ENCODE results near the gene SCAI.
"Not testable (repeated sequence)": the region's sequence is repeated elsewhere in the genome, so short reads cannot be mapped to it uniquely, and the experiment has no call there.

Gene SCAI

DNA sequence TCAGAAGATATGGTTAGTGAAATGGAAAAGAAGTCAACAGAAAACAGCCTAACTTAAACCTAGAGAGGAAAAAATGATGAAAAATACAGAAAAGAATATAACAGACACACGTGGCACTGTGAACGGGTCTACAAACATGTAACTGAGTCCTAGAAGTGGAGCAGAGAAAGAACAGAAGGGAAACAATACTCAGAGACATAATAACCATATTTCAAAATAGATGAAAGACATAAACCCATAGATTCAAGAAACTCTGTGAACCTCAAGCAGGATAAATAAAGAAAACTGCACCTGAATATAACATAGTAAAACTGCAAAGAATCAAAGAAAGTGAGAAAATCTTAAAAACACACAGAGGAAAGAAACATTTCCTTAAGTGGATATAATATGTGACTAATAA lies 134.7 kb downstream of the SCAI start:
- DNase-seq: no peak

DNA sequence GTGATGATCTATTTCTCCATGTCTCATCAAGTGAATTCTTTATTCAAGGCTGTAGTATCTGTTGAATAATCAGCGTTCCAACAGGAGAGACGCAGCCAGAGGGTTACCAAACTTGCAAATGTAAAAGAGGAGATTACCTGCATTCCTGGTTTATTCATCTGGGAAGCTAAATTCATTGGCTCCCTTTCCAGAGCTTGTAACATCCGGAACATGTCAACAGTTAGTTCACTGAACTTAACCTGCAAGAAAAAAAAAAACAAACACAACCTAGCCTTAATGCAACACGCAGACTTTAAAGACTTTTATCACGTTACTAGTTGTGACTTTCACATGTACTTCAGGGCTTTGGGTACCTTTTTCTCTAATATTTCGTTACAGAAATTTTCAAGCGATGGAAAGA lies 140.0 kb downstream of the SCAI start:
- no peak for DNase-seq

DNA sequence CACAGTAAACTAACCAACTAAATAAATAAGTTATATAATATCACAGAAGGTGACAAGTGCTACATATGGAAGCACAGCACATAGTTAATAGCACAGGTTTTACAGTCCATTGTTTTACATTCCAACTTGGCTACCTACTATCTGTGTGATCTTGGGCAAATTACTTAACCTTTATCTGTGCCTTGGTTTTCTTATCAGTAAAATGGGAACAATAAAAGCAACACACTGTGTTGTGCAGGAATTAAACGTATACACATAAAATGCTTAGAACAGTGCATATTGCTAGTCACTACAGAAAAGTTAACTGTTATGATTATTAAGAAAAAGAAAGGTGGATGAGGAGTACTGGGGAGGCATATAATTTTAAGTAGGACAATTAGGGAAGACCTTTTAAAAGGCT lies 159.6 kb downstream of the SCAI start:
- no peak for DNase-seq

DNA sequence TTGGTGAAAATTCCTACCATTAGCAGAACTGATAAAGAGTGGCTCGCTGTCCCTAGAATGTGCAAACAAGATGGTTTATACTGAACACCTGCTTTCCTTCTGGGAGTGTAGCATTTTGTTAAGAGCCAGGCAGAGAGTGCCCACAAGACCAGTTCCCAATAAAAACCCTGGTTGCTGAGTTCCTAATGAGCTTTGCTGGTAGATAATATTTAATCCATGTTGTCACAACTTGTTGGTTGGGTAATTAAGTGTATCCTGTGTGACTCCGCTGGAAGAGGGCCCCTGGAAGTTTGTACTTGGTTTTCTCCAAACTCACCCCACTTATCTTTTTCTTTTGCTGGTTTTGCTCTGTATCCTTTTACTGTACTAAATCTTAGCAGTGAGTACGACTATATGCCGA lies 162.9 kb downstream of the SCAI start:
- no peak for DNase-seq

DNA sequence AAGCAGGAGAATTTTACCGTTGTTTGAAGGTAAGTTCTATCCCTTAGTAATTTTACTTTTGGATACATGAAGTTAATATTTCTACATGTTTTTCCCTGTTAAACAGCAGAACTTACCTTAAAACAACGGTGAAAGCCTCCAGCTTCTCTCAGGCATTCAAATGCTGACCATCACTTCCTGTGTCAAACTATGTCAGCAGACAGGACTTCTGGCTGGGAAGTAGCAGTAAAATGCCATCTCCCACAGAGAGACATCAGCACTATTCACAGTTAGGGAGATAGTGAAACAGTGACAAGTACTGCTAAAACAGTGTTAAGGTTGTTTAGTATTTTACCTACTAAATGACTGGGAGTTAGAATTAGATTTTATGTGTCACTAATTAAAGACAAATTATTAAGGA lies 168.2 kb downstream of the SCAI start:
- DNase-seq: no peak

DNA sequence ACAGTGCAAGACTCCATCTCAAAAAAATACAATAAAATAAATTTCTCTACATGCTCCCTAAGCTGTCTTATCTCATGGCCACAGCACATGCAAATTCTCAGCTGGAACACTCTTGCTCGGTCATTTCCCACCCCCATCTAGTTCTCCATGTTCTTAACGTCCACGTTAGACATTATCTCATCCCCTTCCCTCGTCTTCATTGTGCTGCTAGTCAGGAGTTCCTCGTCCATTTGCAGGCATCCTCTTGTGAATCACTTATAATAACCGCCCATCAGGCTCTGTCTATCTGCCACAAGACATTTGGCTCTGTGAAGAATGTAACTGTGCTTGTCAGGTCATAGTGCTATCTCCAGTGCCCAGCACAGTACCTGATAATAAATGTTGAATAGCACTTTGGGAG lies 169.5 kb downstream of the SCAI start:
- no peak for DNase-seq

DNA sequence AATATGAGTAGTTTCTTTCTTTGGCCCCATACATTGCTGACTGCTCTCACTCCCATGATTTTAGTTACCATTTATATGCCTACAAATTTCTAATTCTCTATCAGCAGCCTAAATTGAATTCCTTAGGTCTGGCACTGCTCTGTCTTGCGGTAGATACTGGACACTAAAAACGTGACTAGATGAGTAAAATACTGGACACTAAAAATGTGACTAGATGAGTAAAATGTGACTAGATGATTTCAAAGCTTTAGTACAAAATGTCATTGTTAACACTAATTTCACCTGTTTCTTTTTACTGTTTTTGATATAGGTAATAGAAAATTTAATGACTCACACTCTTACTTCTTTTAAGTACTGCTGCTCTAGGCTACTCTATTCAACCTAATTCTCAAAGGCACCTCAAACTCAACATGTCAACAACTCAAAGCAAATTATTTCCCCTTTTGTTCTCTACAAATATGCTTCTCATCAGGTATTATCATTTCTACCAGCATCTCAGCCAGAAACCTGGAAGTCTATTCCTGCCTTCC lies 171.0 kb downstream of the SCAI start:
- DNase-seq: no peak

DNA sequence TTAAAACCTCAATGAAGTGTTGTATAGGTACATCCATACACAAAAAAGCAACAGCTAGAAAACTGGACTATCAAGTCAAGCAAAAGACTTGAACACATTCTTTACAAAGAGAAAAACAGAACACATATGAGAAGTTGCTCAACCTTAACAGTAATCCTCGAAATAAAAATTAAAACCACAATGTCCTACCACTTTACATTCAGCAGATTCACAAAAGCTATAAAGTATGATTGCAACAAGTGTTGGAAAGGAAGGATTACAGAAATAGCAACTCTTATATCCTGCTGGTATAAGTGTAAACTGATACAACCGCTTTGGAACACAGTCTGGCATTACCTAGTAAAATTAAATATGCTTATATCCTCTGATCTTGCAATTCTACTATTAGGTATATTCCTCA lies 173.9 kb downstream of the SCAI start:
- no peak for DNase-seq

DNA sequence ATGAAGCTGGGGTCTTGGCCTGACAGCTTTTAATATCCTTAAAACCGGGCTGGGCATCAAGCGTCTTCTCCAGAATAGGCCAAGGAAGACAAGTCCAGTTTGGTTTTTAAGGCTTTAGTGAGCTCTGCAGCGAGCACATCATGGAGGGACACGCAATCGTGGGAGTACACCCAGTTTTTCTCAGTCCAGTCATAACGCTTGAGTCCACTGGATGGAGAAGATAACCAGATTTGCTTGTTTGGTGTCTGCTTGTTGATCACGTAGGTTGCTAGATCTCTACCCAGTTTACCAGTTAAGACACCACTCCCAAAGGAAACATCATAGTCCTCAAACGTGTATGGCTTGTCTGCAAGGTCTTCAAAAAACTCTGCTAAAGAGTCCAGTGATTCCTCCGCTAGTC lies 175.1 kb downstream of the SCAI start:
- no peak for DNase-seq

DNA sequence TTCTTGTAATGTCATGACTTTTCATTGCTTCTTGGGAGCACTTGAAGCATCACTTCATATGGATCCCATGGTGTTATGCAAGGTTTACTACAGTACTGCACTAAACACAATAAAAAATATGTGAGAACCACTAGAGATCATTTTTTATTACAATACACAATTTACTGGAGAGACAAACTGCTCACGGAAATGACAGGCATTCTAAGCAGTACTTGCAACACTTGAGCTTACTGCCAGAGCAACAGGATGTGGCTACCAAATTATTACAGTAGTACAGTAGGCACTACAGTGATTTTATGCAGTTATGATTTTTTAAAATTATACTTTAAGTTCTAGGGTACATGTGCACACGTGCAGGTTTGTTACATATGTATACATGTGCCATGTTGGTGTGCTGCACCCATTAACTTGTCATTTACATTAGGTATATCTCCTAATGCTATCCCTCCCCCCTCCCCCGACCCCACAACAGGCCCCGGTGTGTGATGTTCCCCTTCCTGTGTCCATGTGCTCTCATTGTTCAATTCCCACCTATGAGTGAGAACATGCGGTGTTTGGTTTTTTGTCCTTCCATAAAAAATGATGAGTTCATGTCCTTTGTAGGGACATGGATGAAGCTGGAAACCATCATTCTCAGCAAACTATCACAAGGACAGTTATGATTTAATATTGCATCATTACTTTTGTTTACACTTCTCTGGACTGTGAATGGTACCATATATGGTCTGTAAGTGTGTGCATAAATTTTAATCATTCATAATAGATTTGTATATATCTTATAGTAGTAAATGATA lies 177.4 kb downstream of the SCAI start:
- not testable (repeated sequence) for DNase-seq

DNA sequence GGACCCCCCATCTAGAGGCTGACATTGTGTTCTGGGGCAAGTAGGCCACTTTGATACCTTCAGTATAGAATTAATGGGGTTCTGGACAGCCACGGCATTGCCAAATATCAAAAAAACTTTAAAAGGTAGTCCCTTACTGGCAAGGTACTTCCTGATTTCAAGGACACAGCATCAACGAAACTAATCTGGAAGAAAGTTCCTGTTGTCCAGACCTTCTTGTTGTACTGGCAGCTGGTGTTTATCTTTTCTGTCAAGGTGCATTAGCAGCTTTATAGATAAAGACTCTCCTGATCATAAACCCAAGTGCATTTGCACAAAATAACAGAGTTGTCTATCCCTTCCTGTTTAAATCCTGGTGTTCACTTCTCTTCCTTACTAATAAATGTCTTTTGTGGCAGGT lies 178.7 kb downstream of the SCAI start:
- DNase-seq: no peak

DNA sequence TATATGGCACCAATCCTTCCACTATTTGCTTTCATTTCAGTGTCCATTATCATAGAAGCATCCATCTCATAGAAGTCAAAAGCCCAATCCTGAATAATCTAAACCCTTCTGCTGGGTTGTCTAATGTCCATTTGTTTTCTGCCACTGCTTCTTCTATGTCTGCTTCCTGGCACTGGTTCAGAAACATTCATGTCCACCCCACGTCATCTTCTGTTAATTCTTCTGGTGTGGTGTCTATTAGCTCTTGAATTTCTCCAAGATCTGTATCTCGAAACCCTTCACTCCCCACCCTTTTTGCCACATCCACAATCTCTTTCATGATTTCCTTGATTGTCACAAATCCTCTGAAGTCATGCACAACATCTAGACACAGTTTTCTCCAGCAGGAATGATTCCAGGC lies 179.3 kb downstream of the SCAI start:
- DNase-seq: no peak

DNA sequence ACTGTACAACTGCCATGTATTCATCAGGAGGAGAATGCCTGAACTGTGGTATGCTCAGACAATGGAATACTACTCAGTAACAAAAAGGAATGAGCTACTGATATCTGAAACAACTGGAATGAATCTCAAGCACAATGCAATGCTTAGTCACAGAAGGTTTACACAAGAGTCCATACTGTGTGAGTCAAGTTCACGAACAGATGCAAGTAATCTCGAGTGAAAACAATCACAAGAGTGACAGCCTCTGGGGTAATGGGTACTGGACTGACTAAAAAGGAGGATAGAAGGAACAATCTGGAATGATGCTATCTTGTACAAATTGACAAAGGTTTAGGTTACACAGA lies 182.9 kb downstream of the SCAI start:
- no peak for DNase-seq

DNA sequence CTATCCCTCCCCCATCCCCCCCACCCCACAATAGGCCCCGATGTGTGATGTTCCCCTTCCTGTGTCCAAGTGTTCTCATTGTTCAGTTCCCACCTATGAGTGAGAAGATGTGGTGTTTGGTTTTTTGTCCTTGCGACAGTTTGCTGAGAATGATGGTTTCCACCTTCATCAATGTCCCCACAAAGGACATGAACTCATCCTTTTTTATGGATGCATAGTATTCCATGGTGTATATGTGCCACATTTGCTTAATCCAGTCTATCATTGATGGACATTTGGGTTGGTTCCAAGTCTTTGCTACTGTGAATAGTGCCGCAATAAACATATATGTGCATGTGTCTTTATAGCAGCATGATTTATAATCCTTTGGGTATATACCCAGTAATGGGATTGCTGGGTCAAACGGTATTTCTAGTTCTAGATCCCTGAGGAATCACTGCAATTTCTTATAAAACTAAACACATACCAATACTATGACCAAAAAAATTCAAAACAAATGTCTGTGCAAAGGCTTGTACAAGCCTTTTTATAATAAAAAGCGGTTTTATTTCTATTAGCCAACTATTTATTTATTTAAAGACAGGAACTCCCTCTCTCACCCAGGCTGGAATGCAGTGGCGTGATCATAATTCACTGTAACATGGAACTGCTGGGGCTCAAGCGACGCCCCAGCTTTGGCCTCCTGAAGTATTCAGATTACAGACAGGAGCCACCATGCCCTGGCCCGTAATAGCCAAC lies 183.5 kb downstream of the SCAI start:
- DNase-seq: not testable (repeated sequence)

DNA sequence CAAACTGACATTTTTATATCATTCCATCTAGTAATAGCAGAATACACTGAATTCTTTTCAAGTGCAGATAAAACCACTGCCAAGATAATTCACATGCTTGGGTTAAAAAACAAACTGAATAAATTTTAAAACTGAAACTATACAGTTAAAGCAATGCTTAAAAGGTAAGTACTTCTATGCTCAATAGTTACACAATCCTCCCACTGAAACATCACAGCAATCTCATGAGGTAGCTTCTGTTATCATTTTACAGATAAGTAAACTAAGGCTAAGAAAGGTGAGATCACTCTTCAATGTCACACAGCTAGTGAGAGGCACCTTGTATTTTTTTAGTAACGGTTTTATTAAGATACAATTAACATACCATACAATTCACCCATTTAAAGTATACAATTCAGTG lies 189.1 kb downstream of the SCAI start:
- DNase-seq: no peak

DNA sequence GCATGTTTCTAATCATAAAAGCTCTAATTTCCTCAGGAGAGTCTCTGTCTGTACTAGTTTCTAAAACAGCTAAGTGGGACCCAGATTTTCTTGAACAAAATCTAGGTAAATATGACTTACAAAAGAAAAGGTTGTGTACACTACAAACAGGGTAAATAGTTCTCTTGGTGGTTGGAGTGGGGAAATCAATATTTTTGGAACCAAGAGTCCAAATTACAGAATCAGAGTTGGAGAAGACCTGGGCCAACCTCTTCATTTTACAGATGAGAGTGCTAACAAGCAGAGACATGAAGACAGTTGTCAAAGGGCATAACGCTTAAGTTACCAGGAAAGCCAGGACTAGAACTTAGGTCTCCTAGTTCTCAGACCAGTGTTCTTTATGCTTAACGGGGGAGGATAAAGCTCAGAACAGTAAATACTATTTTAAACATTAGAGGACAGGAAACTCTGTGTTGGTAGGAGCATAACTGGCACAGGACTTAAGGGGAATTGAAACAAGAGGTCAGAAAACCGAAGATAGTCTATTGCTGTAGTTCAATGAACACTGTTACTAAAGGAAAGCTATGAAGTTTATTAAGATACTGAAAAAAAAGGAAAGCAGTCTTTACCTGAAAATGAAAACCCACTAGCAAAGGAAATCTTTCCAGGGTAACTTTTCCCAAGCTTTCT lies 193.1 kb downstream of the SCAI start:
- DNase-seq: no peak

DNA sequence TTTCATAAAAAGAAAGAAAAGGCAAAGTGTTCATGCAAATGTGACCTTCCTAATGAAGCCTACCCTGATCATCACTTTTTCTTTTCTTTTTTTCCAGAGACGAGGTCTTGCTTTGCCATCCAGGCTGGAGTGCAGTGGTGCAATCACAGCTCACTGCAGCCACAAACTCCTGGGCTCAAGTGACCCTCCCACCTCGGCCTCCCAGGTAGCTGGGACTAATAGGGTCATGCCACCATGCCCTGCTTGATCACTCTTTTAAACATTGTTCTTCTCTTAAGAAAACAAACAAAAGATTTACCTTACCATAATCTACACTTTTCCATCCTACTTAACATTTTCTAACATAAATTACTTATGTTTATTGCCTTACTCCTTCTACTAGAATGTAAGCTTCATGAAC lies 193.9 kb downstream of the SCAI start:
- no peak for DNase-seq

DNA sequence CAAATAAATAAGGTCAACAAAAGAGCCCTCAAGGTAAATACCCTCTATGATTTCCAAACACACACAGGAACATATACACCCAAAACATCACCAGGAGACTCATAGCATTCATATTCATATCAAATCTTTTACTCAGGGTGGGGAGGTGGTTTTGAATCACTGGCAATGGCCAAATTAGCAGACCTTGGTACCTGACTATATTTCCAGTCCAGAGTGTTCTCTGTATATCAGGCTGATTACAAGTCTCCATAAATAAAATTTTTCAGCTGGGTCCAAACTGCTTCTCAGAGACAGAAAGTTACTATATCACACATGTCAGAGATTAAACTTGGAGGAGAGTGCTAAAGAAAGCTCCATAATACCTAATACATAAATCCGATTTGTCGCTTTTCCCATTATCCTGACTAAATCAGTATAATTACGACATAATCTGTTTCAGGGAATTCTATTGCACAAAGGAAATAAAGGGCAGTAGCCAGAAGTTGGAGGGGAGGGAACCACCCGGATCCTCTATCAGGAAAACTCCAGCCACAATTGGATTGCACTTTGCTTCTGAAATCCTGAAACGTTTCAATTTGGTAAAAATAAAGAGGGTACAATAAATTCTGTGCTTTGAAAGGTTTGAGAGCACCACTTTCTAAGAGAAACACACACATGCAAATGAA lies 195.5 kb downstream of the SCAI start:
- no peak for DNase-seq

DNA sequence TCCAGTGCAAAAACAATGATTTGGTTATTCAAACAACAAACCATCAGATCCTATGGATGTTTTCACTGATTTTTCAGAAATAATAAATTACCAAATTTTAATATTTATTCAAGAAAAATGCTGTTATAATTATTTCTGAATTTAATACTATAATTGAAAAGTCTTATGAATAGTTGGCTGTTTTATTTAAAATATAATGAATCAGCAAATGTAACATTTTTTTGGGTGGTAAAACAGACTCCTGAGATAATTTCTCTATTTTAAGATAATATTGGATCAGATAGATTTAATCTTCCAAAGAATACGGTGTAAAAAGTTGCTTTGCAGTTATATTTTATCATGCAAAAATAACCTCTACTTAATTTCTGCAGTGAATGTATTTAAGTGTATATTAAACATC lies 197.2 kb downstream of the SCAI start:
- no peak for DNase-seq

DNA sequence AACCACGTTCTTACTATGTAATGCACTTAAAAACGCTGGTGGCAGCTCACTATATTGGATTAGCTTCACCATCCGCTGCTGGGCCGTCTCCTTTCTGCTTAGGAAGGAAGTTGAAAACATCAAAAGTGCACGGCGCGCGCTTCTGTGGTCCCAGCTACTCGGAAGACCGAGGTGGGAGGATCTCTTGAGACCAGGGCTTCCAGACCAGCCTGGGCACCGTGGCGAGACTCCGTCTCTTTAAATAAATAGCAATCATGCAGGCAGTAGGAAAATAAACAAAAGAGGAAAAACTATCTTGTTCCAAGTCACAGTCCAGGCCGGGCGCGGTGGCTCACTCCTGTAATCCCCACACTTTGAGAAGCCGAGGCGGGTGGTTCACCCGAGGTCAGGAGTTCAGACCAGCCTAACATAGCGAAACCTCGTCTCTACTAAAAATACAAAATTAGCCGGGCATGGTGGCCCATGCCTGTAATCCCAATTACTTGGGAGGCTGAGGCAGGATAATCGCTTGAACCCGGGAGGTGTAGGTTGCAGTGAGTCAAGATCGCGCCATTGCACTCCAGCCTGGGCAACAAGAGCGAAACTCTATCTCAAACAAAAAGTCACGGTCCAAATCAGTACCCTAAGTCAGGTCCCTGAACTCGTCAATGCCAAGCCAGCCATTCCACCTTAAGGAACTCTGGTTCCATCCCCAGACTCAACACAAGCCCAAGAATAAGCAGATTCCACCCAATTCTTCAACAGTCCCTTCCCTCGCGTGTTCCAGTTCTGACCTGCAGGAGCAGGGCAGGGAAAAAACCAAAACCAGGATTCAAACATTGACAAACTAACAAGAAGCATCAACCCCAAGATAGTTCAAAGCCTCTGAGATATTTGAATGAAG lies 201.4 kb downstream of the SCAI start:
- DNase-seq: peak; percentile 64

DNA sequence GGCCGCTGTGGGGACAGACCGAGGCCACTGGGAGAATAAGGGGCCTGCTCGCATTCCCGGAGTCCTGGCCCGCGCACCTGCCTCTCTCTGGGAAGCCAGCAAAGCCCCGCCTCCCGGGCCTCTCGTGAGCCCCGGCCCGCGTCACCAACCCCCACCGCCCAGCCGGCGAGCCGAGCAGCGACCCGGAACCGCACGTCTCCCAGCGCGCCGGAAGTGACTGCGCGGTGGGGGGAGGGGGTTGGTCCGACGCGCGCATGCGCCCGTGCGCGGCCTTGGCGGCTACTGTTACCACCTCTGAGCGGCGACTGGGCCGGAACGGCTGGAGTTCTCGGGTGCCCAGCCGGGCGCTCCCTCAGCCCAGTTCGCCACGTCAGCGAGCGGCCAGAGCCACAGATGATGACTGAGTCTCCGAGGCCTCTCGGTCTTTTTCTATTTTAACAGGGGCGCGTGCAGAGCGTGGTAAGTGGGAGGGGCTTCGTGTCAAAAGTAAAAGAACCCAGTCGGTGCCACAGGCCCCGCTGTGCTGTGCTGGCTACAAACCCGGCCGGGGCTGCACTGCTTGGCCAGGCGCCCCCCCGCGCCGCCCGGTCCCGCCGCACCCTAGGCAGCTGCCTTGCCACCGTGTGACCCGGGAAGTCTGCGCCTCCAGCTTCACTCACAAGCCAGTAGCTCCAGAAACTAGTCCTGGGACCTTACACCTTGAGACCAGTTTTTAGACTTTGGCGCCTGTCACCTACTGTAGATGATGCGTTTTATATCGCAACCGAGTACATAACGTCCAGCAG lies 202.2 kb downstream of the SCAI start, which contains the start of gene GOLGA1:
Gene GOLGA1 (minus strand): TSS at position 190 of the 785 bp plus-strand sequence. CDS start 2,372 bp downstream, outside the sequence.
- peak; percentile 93 for DNase-seq
